Thoracic aorta (tissue), 2 donors: ENCODE data around the gene PCSK2. TPM values are rescaled to one million over a fixed set of nuclear protein-coding genes. Genes with fewer than 3 reads are reported as not detected.

ENCODE experiments used
- ATAC-seq: fragments of 150-250 bp; one replicate; pipeline ENCODE4 v1.8.0; 2017; ENCODE audit warnings: low read depth; ENCODE audit not compliant: insufficient number of reproducible peaks, low FRiP score
- DNase-seq: peaks from one replicate; pipeline ENCODE4 v3.0.0-alpha.2; 2020; ENCODE audit warnings: low spot score
- H3K27ac ChIP-seq, 2 donors: fragments of 200-600 bp; sonication (generic); 1 replicate in 1 of 2; 2 replicates in 1 of 2; pipeline ENCODE4 v1.5.1; 2016; ENCODE audit warnings: mild to moderate bottlenecking in 2 of 2, moderate library complexity in 2 of 2
- H3K27me3 ChIP-seq: fragments of 200-600 bp; sonication (generic); replicated peaks from 2 replicates; pipeline ENCODE4 v1.6.0; 2016; ENCODE audit warnings: mild to moderate bottlenecking; ENCODE audit not compliant: insufficient read depth
- H3K36me3 ChIP-seq: fragments of 200-600 bp; sonication (generic); one replicate; pipeline ENCODE4 v1.5.1; 2016
- H3K4me1 ChIP-seq, 2 donors: fragments of 200-600 bp; sonication (generic); 1 replicate in 1 of 2; 2 replicates in 1 of 2; pipeline versions ENCODE4 v1.5.1 to v1.6.0; 2016; ENCODE audit warnings: low read depth in 2 of 2, mild to moderate bottlenecking in 1 of 2; ENCODE audit not compliant: control insufficient read depth in 1 of 2
- H3K4me3 ChIP-seq: fragments of 200-600 bp; sonication (generic); 2 replicates; pipeline ENCODE4 v1.5.1; 2016; ENCODE audit warnings: mild to moderate bottlenecking
- H3K9me3 ChIP-seq: fragments of 200-600 bp; sonication (generic); 2 replicates; pipeline ENCODE4 v1.5.1; 2016
- total RNA-seq, 2 donors: library from RNA; depleted of rRNA; stranded (reverse); fragments of >200 nt; gene quantifications; one replicate each; pipeline versions ENCODE4 v1.1.0 to v1.2.3, GENCODE V29; 2016
- TF ChIP-seq, protein P1 (sequence below): fragments of 200-600 bp; sonication (generic); IDR thresholded peaks from one replicate; pipeline ENCODE4 v1.5.1; 2019; ENCODE audit warnings: antibody characterized with exemption

The PCSK2 gene
- total RNA-seq, 2 donors from 2014 or later = 1.2 to 16.2 TPM

DNA sequence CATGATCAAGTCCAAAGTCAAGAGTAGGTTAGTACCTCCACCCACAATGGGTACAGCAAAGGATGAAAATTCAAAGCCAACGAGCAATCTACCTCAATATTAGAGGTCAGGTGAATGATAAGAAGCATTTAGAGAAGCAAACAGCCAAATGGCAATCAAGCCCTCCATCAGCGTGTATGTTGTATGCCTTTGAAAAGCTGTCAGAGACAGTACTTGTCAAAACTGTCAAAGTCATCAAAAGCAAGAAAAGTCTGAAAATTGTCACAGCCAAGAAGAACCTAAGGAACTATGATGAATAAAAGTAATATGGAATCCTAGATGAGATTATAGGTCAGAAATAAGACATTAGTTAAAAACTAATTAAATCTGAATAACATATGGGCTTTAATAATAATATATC, 99.3 kb downstream of the PCSK2 start:
- no peaks in the 10 kb centered on the region for H3K27me3 ChIP-seq
- H3K4me3 ChIP-seq = no peak overlapping the region
- ATAC-seq = no peak
- no peak for DNase-seq
- H3K9me3 ChIP-seq = no peaks in the 10 kb centered on the region
- no peaks in the 10 kb centered on the region for H3K4me1 ChIP-seq
- H3K36me3 ChIP-seq = no peaks in the 10 kb centered on the region
- no peak overlapping the region for H3K27ac ChIP-seq
- TF ChIP-seq, protein P1, sequence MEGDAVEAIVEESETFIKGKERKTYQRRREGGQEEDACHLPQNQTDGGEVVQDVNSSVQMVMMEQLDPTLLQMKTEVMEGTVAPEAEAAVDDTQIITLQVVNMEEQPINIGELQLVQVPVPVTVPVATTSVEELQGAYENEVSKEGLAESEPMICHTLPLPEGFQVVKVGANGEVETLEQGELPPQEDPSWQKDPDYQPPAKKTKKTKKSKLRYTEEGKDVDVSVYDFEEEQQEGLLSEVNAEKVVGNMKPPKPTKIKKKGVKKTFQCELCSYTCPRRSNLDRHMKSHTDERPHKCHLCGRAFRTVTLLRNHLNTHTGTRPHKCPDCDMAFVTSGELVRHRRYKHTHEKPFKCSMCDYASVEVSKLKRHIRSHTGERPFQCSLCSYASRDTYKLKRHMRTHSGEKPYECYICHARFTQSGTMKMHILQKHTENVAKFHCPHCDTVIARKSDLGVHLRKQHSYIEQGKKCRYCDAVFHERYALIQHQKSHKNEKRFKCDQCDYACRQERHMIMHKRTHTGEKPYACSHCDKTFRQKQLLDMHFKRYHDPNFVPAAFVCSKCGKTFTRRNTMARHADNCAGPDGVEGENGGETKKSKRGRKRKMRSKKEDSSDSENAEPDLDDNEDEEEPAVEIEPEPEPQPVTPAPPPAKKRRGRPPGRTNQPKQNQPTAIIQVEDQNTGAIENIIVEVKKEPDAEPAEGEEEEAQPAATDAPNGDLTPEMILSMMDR = no peak

GRCh38 chr20:17327185-17328148, 100.6 kb downstream of the PCSK2 start:
- H3K4me3 ChIP-seq = no peak overlapping the region
- ATAC-seq (no peak), DNase-seq (no peak)
- H3K27ac ChIP-seq = no peak overlapping the region
- no peaks in the 10 kb centered on the region for H3K36me3 ChIP-seq
- TF ChIP-seq, protein P1 = no peak
- H3K4me1 ChIP-seq = no peaks in the 10 kb centered on the region
- H3K27me3 ChIP-seq = no peaks in the 10 kb centered on the region
- no peaks in the 10 kb centered on the region for H3K9me3 ChIP-seq

- no peaks in the 10 kb centered on the region for H3K4me1 ChIP-seq
- no peak overlapping the region for H3K4me3 ChIP-seq
- ATAC-seq (no peak), DNase-seq (no peak)
- no peak overlapping the region for H3K27ac ChIP-seq
- H3K27me3 ChIP-seq = no peaks in the 10 kb centered on the region
- H3K36me3 ChIP-seq = no peaks in the 10 kb centered on the region
- TF ChIP-seq, protein P1 = no peak
- no peaks in the 10 kb centered on the region for H3K9me3 ChIP-seq
Observed at GRCh38 chr20:17334932-17335331, 108.1 kb downstream of the PCSK2 start.

- Histone ChIP-seq H3K27me3 (no peaks in the 10 kb centered on the region), H3K27ac (no peak overlapping the region), H3K36me3 (no peaks in the 10 kb centered on the region), H3K9me3 (no peaks in the 10 kb centered on the region), H3K4me3 (no peak overlapping the region), H3K4me1 (no peaks in the 10 kb centered on the region)
- TF ChIP-seq, protein P1 = no peak
- no peak for ATAC-seq
- DNase-seq = no peak
Observed at GRCh38 chr20:17339000-17339399, 112.2 kb downstream of the PCSK2 start.

- no peaks in the 10 kb centered on the region for H3K4me1 ChIP-seq
- H3K27me3 ChIP-seq = no peaks in the 10 kb centered on the region
- H3K4me3 ChIP-seq = no peak overlapping the region
- ATAC-seq (no peak), DNase-seq (no peak)
- no peak overlapping the region for H3K27ac ChIP-seq
- TF ChIP-seq, protein P1 = no peak
- H3K9me3 ChIP-seq = no peaks in the 10 kb centered on the region
- H3K36me3 ChIP-seq = no peaks in the 10 kb centered on the region
Observed at GRCh38 chr20:17343091-17343490, 116.3 kb downstream of the PCSK2 start.
